Mesothelial cell of epicardium (in vitro differentiated cells): Measurements from ENCODE around the gene ELK3. TPM values are rescaled to one million over a fixed set of nuclear protein-coding genes. Genes with fewer than 3 reads are reported as not detected.

ENCODE experiments used
- DNase-seq, 2 experiments: peaks; one replicate each; pipeline ENCODE4 v3.0.0; 2021; ENCODE audit warnings: low spot score in 2 of 2; ENCODE audit not compliant: unreplicated experiment in 2 of 2
- H3K27ac Mint-ChIP-seq: 2 replicates; pipeline ENCODE4 v1.8.0; 2021; ENCODE audit warnings: mixed read lengths
- H3K27me3 Mint-ChIP-seq: 2 replicates; pipeline ENCODE4 v1.8.0; 2021; ENCODE audit warnings: low read depth, mixed read lengths
- H3K36me3 Mint-ChIP-seq: 2 replicates; pipeline ENCODE4 v1.8.0; 2021; ENCODE audit warnings: mixed read lengths
- H3K4me1 Mint-ChIP-seq: 2 replicates; pipeline ENCODE4 v1.8.0; 2021; ENCODE audit warnings: mixed read lengths
- H3K4me3 Mint-ChIP-seq: 2 replicates; pipeline ENCODE4 v1.8.0; 2021; ENCODE audit warnings: mild to moderate bottlenecking, moderate library complexity, mixed read lengths
- H3K9me3 Mint-ChIP-seq: 2 replicates; pipeline ENCODE4 v1.8.0; 2021; ENCODE audit warnings: mixed read lengths
- total RNA-seq: library from RNA; stranded (reverse); gene quantifications from 3 replicates; pipeline ENCODE4 v1.2.1, GENCODE V29; 2021
- TF ChIP-seq, protein P1 (sequence below): fragments of 200-600 bp; sonication (generic); IDR thresholded peaks from one replicate; pipeline ENCODE4 v1.5.0; 2021; ENCODE audit warnings: antibody characterized with exemption; ENCODE audit not compliant: unreplicated experiment

Gene ELK3
- total RNA-seq, 1 donor from 2014 or later = 27.2 TPM

GRCh38 chr12:96303653-96304052, 109.5 kb downstream of the ELK3 start:
- no peaks in the 10 kb centered on the region for H3K27me3 Mint-ChIP-seq
- DNase-seq = no peak
- no peak overlapping the region for H3K4me3 Mint-ChIP-seq
- TF ChIP-seq, protein P1, sequence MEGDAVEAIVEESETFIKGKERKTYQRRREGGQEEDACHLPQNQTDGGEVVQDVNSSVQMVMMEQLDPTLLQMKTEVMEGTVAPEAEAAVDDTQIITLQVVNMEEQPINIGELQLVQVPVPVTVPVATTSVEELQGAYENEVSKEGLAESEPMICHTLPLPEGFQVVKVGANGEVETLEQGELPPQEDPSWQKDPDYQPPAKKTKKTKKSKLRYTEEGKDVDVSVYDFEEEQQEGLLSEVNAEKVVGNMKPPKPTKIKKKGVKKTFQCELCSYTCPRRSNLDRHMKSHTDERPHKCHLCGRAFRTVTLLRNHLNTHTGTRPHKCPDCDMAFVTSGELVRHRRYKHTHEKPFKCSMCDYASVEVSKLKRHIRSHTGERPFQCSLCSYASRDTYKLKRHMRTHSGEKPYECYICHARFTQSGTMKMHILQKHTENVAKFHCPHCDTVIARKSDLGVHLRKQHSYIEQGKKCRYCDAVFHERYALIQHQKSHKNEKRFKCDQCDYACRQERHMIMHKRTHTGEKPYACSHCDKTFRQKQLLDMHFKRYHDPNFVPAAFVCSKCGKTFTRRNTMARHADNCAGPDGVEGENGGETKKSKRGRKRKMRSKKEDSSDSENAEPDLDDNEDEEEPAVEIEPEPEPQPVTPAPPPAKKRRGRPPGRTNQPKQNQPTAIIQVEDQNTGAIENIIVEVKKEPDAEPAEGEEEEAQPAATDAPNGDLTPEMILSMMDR = no peak
- no peak overlapping the region for H3K27ac Mint-ChIP-seq
- peaks cover 16% of the 10 kb centered on the region for H3K36me3 Mint-ChIP-seq
- H3K9me3 Mint-ChIP-seq = no peaks in the 10 kb centered on the region
- peaks cover 4% of the 10 kb centered on the region for H3K4me1 Mint-ChIP-seq

DNA sequence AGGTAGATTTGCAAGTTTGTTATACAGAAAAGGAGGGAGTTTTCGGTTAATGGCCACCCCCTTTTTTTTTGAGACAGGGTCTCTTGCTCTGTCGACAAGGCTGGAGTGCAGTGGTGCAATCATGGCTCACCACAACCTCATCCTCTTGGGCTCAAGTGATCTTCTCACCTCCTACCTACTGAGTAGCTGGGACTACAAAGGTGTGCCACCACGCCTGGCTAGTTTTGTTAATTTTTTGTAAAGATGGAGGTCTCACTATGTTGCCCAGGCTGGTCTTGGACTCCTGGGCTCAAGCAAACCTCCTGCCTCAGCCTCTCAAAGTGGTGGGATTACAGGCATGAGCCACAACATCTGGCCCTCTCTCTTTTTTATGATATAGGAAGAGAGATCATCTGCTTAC, 111.5 kb downstream of the ELK3 start:
- TF ChIP-seq, protein P1 = no peak
- DNase-seq = no peak
- H3K36me3 Mint-ChIP-seq = peaks cover 16% of the 10 kb centered on the region
- no peaks in the 10 kb centered on the region for H3K27me3 Mint-ChIP-seq
- peaks cover 4% of the 10 kb centered on the region for H3K4me1 Mint-ChIP-seq
- no peak overlapping the region for H3K4me3 Mint-ChIP-seq
- H3K27ac Mint-ChIP-seq = no peak overlapping the region
- H3K9me3 Mint-ChIP-seq = no peaks in the 10 kb centered on the region

DNA sequence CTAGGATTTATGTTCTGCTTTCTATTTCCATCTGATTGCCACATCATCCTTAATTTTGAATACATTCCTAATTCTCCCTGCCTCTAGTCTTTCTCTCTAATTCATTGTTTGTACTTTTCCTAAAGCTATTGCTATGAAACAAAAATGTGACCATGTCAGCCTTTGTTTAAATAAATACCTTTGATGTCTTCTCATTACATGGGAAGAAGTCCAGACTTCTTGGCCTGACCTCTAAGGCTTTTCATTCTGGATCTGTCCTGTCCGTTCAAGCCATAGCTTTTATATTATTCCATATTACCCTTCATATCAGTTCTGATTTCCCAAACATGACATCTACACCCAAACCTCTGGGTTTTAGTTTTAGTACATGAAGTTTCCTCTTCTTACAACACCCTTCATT, 114.7 kb downstream of the ELK3 start:
- H3K9me3 Mint-ChIP-seq = no peaks in the 10 kb centered on the region
- no peak for DNase-seq
- H3K4me3 Mint-ChIP-seq = no peak overlapping the region
- TF ChIP-seq, protein P1 = no peak
- H3K27me3 Mint-ChIP-seq = no peaks in the 10 kb centered on the region
- no peak overlapping the region for H3K27ac Mint-ChIP-seq
- no peaks in the 10 kb centered on the region for H3K4me1 Mint-ChIP-seq
- peaks cover 16% of the 10 kb centered on the region for H3K36me3 Mint-ChIP-seq

GRCh38 chr12:96310067-96310466, 115.9 kb downstream of the ELK3 start:
- H3K4me1 Mint-ChIP-seq = peaks cover 4% of the 10 kb centered on the region
- no peak overlapping the region for H3K4me3 Mint-ChIP-seq
- no peaks in the 10 kb centered on the region for H3K9me3 Mint-ChIP-seq
- no peak overlapping the region for H3K27ac Mint-ChIP-seq
- no peak for DNase-seq
- H3K36me3 Mint-ChIP-seq = peaks cover 16% of the 10 kb centered on the region
- H3K27me3 Mint-ChIP-seq = no peaks in the 10 kb centered on the region
- TF ChIP-seq, protein P1 = no peak

DNA sequence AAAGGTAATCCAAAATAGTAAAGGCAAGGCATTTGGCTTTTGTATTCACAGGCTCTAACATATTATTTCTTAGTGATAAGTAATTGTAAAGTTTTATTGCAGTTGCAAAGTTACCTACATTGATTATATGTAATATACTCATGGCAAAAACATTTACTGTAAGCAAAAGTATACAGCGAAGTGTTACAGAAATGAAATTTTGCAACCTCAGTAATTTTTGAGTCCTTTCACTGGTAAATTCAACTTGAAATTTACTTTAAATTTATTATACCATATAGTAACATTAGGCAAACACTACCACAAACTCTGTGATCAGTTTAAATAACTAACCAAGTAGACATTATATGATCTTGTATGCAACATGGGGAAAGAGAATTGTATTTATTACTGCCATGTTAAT, 117.0 kb downstream of the ELK3 start:
- H3K27ac Mint-ChIP-seq = no peak overlapping the region
- H3K4me1 Mint-ChIP-seq = peaks cover 7% of the 10 kb centered on the region
- no peaks in the 10 kb centered on the region for H3K27me3 Mint-ChIP-seq
- DNase-seq = no peak
- H3K36me3 Mint-ChIP-seq = peaks cover 14% of the 10 kb centered on the region
- no peak overlapping the region for H3K4me3 Mint-ChIP-seq
- TF ChIP-seq, protein P1 = no peak
- no peaks in the 10 kb centered on the region for H3K9me3 Mint-ChIP-seq

GRCh38 chr12:96313606-96314005, 119.4 kb downstream of the ELK3 start:
- Mint-ChIP-seq H3K27me3 (no peaks in the 10 kb centered on the region), H3K4me3 (no peak overlapping the region), H3K36me3 (peaks cover 15% of the 10 kb centered on the region), H3K4me1 (peaks cover 7% of the 10 kb centered on the region), H3K27ac (no peak overlapping the region), H3K9me3 (no peaks in the 10 kb centered on the region)
- TF ChIP-seq, protein P1 = no peak
- no peak for DNase-seq
